Prostate gland (tissue), 2 donors: ENCODE data around the gene DSCAM.

Experiments used
- CTCF ChIP-seq, 4 experiments: fragments of 200-600 bp in 2 of 4; fragments of 450-650 bp in 2 of 4; sonication (generic) in 2 of 4; IDR thresholded peaks; 1 replicate in 3 of 4; 2 replicates in 1 of 4; pipeline ENCODE4 v1.5.1; 2016 to 2019; ENCODE audit warnings: antibody characterized with exemption in 4 of 4, mild to moderate bottlenecking in 2 of 4, moderate library complexity in 2 of 4
- POLR2A ChIP-seq: fragments of 450-650 bp; IDR thresholded peaks from one replicate; pipeline ENCODE4 v1.6.1; 2016; ENCODE audit warnings: antibody characterized with exemption, mild to moderate bottlenecking

DNA sequence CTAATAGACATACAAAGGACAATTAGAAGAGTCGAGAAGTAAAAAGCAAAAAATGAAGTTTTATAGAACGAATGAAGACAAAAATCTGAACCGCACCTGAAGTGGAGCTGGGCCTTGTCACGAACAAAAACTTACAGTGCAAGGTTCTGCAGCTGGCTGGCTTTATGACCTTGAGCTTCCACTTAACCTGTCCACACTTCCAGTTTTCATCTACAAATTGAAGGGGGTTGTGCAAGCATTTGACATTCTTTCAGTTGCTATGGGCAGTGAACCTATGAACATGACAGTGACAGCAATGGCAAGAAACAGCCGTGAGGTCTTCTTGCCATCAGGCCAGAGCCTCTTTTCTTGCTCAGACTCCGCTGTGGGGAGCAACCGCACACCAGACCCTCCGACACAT is 93.2 kb downstream of the DSCAM start:
- TF ChIP-seq CTCF (IDR thresholded peaks at IDR 0.05) (no peak), POLR2A (no peak)
